HL-60 (cell line): ENCODE measurements around the gene EYA2.

Experiments
- DNase-seq, 2 experiments: peaks; one replicate each; pipeline ENCODE4 v3.0.0-alpha.2; 2010 to 2020; ENCODE audit warnings: low read depth in 1 of 2, low spot score in 1 of 2
- H3K27ac ChIP-seq: fragments of 250-450 bp; sonication (Bioruptor Pico); replicated peaks from 2 replicates; pipeline ENCODE4 v1.5.1; 2020; ENCODE audit warnings: mild to moderate bottlenecking, moderate library complexity
- H3K27me3 ChIP-seq: fragments of 250-450 bp; sonication (Bioruptor Pico); 2 replicates; pipeline ENCODE4 v1.5.1; 2021; ENCODE audit warnings: mild to moderate bottlenecking, moderate library complexity; ENCODE audit not compliant: insufficient read depth, poor library complexity, severe bottlenecking
- H3K4me3 ChIP-seq: replicated peaks from 2 replicates; pipeline ENCODE4 v1.5.1; 2011; ENCODE audit warnings: mild to moderate bottlenecking, control low read depth, low read length; ENCODE audit not compliant: insufficient read depth
- CTCF ChIP-seq: IDR thresholded peaks from one replicate; pipeline ENCODE4 v1.5.1; 2011; ENCODE audit warnings: low read length, control low read depth, inconsistent platforms; ENCODE audit not compliant: insufficient read depth
- GABPA ChIP-seq: IDR thresholded peaks from 2 replicates; pipeline ENCODE4 v1.6.1; 2012; ENCODE audit warnings: low read depth
- POLR2AphosphoS5 ChIP-seq: IDR thresholded peaks from 2 replicates; pipeline ENCODE4 v1.6.1; 2012; ENCODE audit warnings: low read depth
- REST ChIP-seq: IDR thresholded peaks from 2 replicates; pipeline ENCODE4 v1.6.1; 2012; ENCODE audit warnings: low read depth; ENCODE audit not compliant: insufficient replicate concordance
- SPI1 ChIP-seq: IDR thresholded peaks from 2 replicates; pipeline ENCODE4 v1.6.1; 2012; ENCODE audit warnings: low read depth, mild to moderate bottlenecking, borderline replicate concordance

The EYA2 gene

GRCh38 chr20:47063808-47064207 is 169.2 kb downstream of the EYA2 start:
- TF ChIP-seq SPI1 (no peak), POLR2AphosphoS5 (no peak), CTCF (no peak), REST (no peak), GABPA (no peak)
- Histone ChIP-seq H3K27ac (no peak overlapping the region), H3K4me3 (no peak overlapping the region), H3K27me3 (no peaks in the 10 kb centered on the region)
- no peak for DNase-seq

- no peak for DNase-seq
- no peak overlapping the region for H3K27ac ChIP-seq
- TF ChIP-seq SPI1 (no peak), POLR2AphosphoS5 (no peak), REST (no peak), CTCF (no peak), GABPA (no peak)
- H3K27me3 ChIP-seq: no peaks in the 10 kb centered on the region
- no peak overlapping the region for H3K4me3 ChIP-seq
Measured at GRCh38 chr20:47066484-47067270, 172.0 kb downstream of the EYA2 start.

GRCh38 chr20:47067776-47068175 is 173.1 kb downstream of the EYA2 start:
- Histone ChIP-seq H3K27me3 (no peaks in the 10 kb centered on the region), H3K4me3 (no peak overlapping the region), H3K27ac (no peak overlapping the region)
- DNase-seq: no peak
- no peak for TF ChIP-seq GABPA
- TF ChIP-seq SPI1: no peak
- TF ChIP-seq CTCF: no peak
- no peak for TF ChIP-seq POLR2AphosphoS5
- TF ChIP-seq REST: no peak
